GM23338 (cell line): Measurements from ENCODE around the gene IL18BP. TPM values are rescaled to one million over a fixed set of nuclear protein-coding genes. Genes with fewer than 3 reads are reported as not detected.

Experiments used
- ATAC-seq: fragments of 200-7000 bp; cut with Tn5 transposase; 3 replicates; pipeline ENCODE4 v1.9.1; 2020
- DNase-seq: peaks from one replicate; pipeline ENCODE4 v3.0.0-alpha.2; 2015; ENCODE audit warnings: low spot score
- H2AFZ ChIP-seq: fragments of 200-600 bp; sonication (generic); 2 replicates; pipeline ENCODE4 v1.8.0; 2016; ENCODE audit warnings: antibody characterized with exemption, mild to moderate bottlenecking, moderate library complexity
- H3F3A ChIP-seq: fragments of 200-600 bp; sonication (generic); replicated peaks from 2 replicates; pipeline ENCODE4 v1.8.0; 2017; ENCODE audit warnings: antibody characterized with exemption, mixed run types, low read depth
- H3K27ac ChIP-seq: fragments of 200-600 bp; sonication (generic); 2 replicates; pipeline ENCODE4 v1.6.1; 2016; ENCODE audit warnings: low read depth
- H3K27me3 ChIP-seq: fragments of 200-600 bp; sonication (generic); 2 replicates; pipeline ENCODE4 v1.8.0; 2016; ENCODE audit warnings: mild to moderate bottlenecking, mixed run types, moderate library complexity; ENCODE audit not compliant: insufficient read depth
- H3K36me3 ChIP-seq: fragments of 200-600 bp; sonication (generic); 2 replicates; pipeline ENCODE4 v1.8.0; 2016; ENCODE audit warnings: mild to moderate bottlenecking; ENCODE audit not compliant: insufficient read depth
- H3K4me1 ChIP-seq: fragments of 200-600 bp; sonication (generic); 2 replicates; pipeline ENCODE4 v1.8.0; 2016; ENCODE audit warnings: mild to moderate bottlenecking, moderate library complexity; ENCODE audit not compliant: insufficient read depth
- H3K4me2 ChIP-seq: fragments of 200-600 bp; sonication (generic); 2 replicates; pipeline ENCODE4 v1.7.1; 2017; ENCODE audit warnings: mixed run types
- H3K4me3 ChIP-seq: fragments of 200-600 bp; sonication (generic); 2 replicates; pipeline ENCODE4 v1.6.1; 2016; ENCODE audit warnings: mixed run types
- H3K79me2 ChIP-seq: fragments of 200-600 bp; sonication (generic); replicated peaks from 2 replicates; pipeline ENCODE4 v1.8.0; 2017; ENCODE audit warnings: mild to moderate bottlenecking; ENCODE audit not compliant: insufficient read depth
- H3K9me2 ChIP-seq: fragments of 200-600 bp; sonication (generic); 2 replicates; pipeline ENCODE4 v1.8.0; 2017; ENCODE audit not compliant: insufficient read depth
- H4K20me1 ChIP-seq: fragments of 200-600 bp; sonication (generic); replicated peaks from 2 replicates; pipeline ENCODE4 v1.8.0; 2017; ENCODE audit warnings: mild to moderate bottlenecking; ENCODE audit not compliant: insufficient read depth
- H3K27ac Mint-ChIP-seq: 2 replicates; pipeline ENCODE4 v1.8.0; 2020; ENCODE audit warnings: inconsistent platforms, mild to moderate bottlenecking, moderate library complexity, mixed read lengths
- H3K27me3 Mint-ChIP-seq: 3 replicates; pipeline ENCODE4 v1.8.0; 2022; ENCODE audit warnings: low read depth, mild to moderate bottlenecking, moderate library complexity, mixed read lengths, inconsistent platforms; ENCODE audit not compliant: insufficient read depth, poor library complexity
- H3K36me3 Mint-ChIP-seq: 3 replicates; pipeline ENCODE4 v1.8.0; 2021; ENCODE audit warnings: low read depth, mild to moderate bottlenecking, inconsistent platforms, moderate library complexity, mixed read lengths
- H3K4me1 Mint-ChIP-seq: 3 replicates; pipeline ENCODE4 v1.8.0; 2020; ENCODE audit warnings: mild to moderate bottlenecking, inconsistent platforms, mixed read lengths
- H3K4me3 Mint-ChIP-seq: 3 replicates; pipeline ENCODE4 v1.8.0; 2021; ENCODE audit warnings: moderate library complexity, mild to moderate bottlenecking, inconsistent platforms, mixed read lengths
- H3K9me3 Mint-ChIP-seq: 3 replicates; pipeline ENCODE4 v1.8.0; 2020; ENCODE audit warnings: moderate library complexity, mild to moderate bottlenecking, inconsistent platforms, mixed read lengths
- STAT1 ChIP-seq: IDR thresholded peaks from one replicate; pipeline ENCODE4 v1.6.1; 2016; ENCODE audit warnings: antibody characterized with exemption; ENCODE audit not compliant: unreplicated experiment
- ZNF114 ChIP-seq: fragments of 250-450 bp; sonication (Bioruptor Pico); IDR thresholded peaks from 2 replicates; pipeline ENCODE4 v1.5.0; 2020; ENCODE audit warnings: mild to moderate bottlenecking, moderate library complexity
- ZNF331 ChIP-seq: fragments of 250-450 bp; sonication (Bioruptor Pico); IDR thresholded peaks from 2 replicates; pipeline ENCODE4 v1.5.0; 2020; ENCODE audit warnings: low read depth, mild to moderate bottlenecking, moderate library complexity
- ZNF462 ChIP-seq: fragments of 250-450 bp; sonication (Bioruptor Pico); IDR thresholded peaks from 2 replicates; pipeline ENCODE4 v1.5.0; 2020; ENCODE audit warnings: mild to moderate bottlenecking, moderate library complexity
- polyA plus RNA-seq: library from polyadenylated mRNA; unstranded; fragments of >200 nt; fragmentation: Nextera tagmentation; extraction: Ambion mirVana; gene quantifications from 2 replicates; pipeline ENCODE4 v1.2.1, GENCODE V29; 2016
- total RNA-seq: library from RNA; depleted of rRNA; stranded (reverse); fragments of >200 nt; shearing (Covaris generic); gene quantifications from 2 replicates; pipeline ENCODE4 v1.2.3, GENCODE V29; 2014

Gene IL18BP
- total and polyA plus RNA-seq, 2 experiments from 2014 or later, result 3.8 to 11.2 TPM

- no peak for TF ChIP-seq ZNF462
- TF ChIP-seq ZNF331 (CRISPR knock-in tag), result no peak
These were observed 8.0 kb upstream of the IL18BP start (continued) for GRCh38 chr11:71990701-71991100.

GRCh38 chr11:71991494-71991893, 7.2 kb upstream of the IL18BP start:
- Histone ChIP-seq H2AFZ (no peak overlapping the region), H3K9me2 (no peaks in the 10 kb centered on the region), H3K36me3 (peaks cover 9% of the 10 kb centered on the region), H3K27me3 (no peaks in the 10 kb centered on the region), H3K4me3 (no peak overlapping the region), H3K27ac (no peak overlapping the region), H3K4me2 (no peak overlapping the region), H3K79me2 (no peaks in the 10 kb centered on the region), H4K20me1 (peaks cover 7% of the 10 kb centered on the region), H3F3A (no peaks in the 10 kb centered on the region), H3K4me1 (no peaks in the 10 kb centered on the region)
- Mint-ChIP-seq H3K4me3 (no peak overlapping the region), H3K9me3 (no peaks in the 10 kb centered on the region), H3K4me1 (no peaks in the 10 kb centered on the region), H3K27ac (no peak overlapping the region), H3K27me3 (no peaks in the 10 kb centered on the region), H3K36me3 (peaks cover 7% of the 10 kb centered on the region; the same call in 2 of the 3 replicates)
- ATAC-seq (no peak), DNase-seq (no peak)
- TF ChIP-seq ZNF114 (CRISPR knock-in tag) (no peak), ZNF462 (no peak), STAT1 (no peak)
